IMR-90 (cell line): ENCODE data around the gene DNTTIP2. TPM values are rescaled to one million over a fixed set of nuclear protein-coding genes. Genes with fewer than 3 reads are reported as not detected.
"Not testable (repeated sequence)": the region's sequence is repeated elsewhere in the genome, so short reads cannot be mapped to it uniquely, and the experiment has no call there.

Experiments
- ATAC-seq: fragments of 200-7000 bp; cut with Tn5 transposase; 2 replicates; pipeline ENCODE4 v1.9.1; 2020; ENCODE audit warnings: low read depth, mild to moderate bottlenecking, moderate library complexity
- BruUV-seq: library from RNA; stranded (reverse); fragments of 400-500 nt; replicated peaks from 2 replicates; lab custom pipeline; 2021; lab: Mats Ljungman, UMichigan
- CTCF ChIA-PET: fragments of 300-600 bp; formaldehyde crosslinking; extraction: SDS; loops from one replicate; lab custom pipeline; 2021; ENCODE audit warnings: antibody characterized with exemption; lab: Yijun Ruan, JAX
- POLR2A ChIA-PET: fragments of 300-600 bp; sonication (Branson Sonifier 250); formaldehyde crosslinking; loops from one replicate; lab custom pipeline; 2022; ENCODE audit warnings: antibody characterized with exemption; ENCODE audit not compliant: unreplicated experiment; lab: Charles Lee
- DNase-seq: peaks from one replicate; pipeline ENCODE4 v3.0.0; 2013
- H2AFZ ChIP-seq: replicated peaks from 2 replicates; pipeline ENCODE3; 2013; ENCODE audit warnings: low read length, mild to moderate bottlenecking; ENCODE audit not compliant: poor library complexity
- H2AK5ac ChIP-seq: 2 replicates; pipeline ENCODE4 v1.6.1; 2013; ENCODE audit warnings: low read depth, low read length, inconsistent platforms
- H2AK9ac ChIP-seq: replicated peaks from 2 replicates; pipeline ENCODE3; 2013; ENCODE audit warnings: mild to moderate bottlenecking, low read depth, low read length, moderate library complexity; ENCODE audit not compliant: poor library complexity
- H2BK120ac ChIP-seq: 2 replicates; pipeline ENCODE4 v1.6.1; 2013; ENCODE audit warnings: low read depth, low read length, inconsistent platforms
- H2BK15ac ChIP-seq: 3 replicates; pipeline ENCODE4 v1.6.1; 2013; ENCODE audit warnings: low read depth, low read length, inconsistent platforms
- H2BK20ac ChIP-seq: 2 replicates; pipeline ENCODE4 v1.6.1; 2013; ENCODE audit warnings: low read depth, mild to moderate bottlenecking, inconsistent platforms, low read length, moderate library complexity
- H2BK5ac ChIP-seq: 2 replicates; pipeline ENCODE4 v1.6.1; 2013; ENCODE audit warnings: mild to moderate bottlenecking, low read depth, low read length, inconsistent platforms; ENCODE audit not compliant: poor library complexity, severe bottlenecking
- H3K14ac ChIP-seq: replicated peaks from 2 replicates; pipeline ENCODE4 v1.6.1; 2013; ENCODE audit warnings: low read depth, low read length, inconsistent platforms
- H3K18ac ChIP-seq: 2 replicates; pipeline ENCODE4 v1.6.1; 2013; ENCODE audit warnings: low read depth, low read length, control low read depth
- H3K23ac ChIP-seq: 2 replicates; pipeline ENCODE4 v1.6.1; 2013; ENCODE audit warnings: low read depth, low read length, inconsistent platforms
- H3K27ac ChIP-seq: 2 replicates; pipeline ENCODE4 v1.5.1; 2013; ENCODE audit warnings: mild to moderate bottlenecking, control low read depth, low read length; ENCODE audit not compliant: insufficient read depth
- H3K27me3 ChIP-seq: 2 replicates; pipeline ENCODE4 v1.6.1; 2013; ENCODE audit warnings: low read length; ENCODE audit not compliant: control insufficient read depth, insufficient read depth
- H3K36me3 ChIP-seq: 2 replicates; pipeline ENCODE4 v1.6.1; 2013; ENCODE audit warnings: low read length, mixed read lengths; ENCODE audit not compliant: control insufficient read depth, insufficient read depth
- H3K4ac ChIP-seq: 2 replicates; pipeline ENCODE4 v1.6.1; 2013; ENCODE audit warnings: low read depth, low read length, inconsistent platforms
- H3K4me1 ChIP-seq: 2 replicates; pipeline ENCODE4 v1.6.1; 2013; ENCODE audit warnings: low read length, mixed read lengths; ENCODE audit not compliant: control insufficient read depth, insufficient read depth
- H3K4me2 ChIP-seq: 2 replicates; pipeline ENCODE4 v1.6.1; 2013; ENCODE audit warnings: low read depth, mild to moderate bottlenecking, control low read depth, low read length, moderate library complexity
- H3K4me3 ChIP-seq: 2 replicates; pipeline ENCODE4 v1.5.1; 2013; ENCODE audit warnings: low read depth, mild to moderate bottlenecking, control low read depth, low read length, moderate library complexity; ENCODE audit not compliant: insufficient read depth
- H3K56ac ChIP-seq: 2 replicates; pipeline ENCODE4 v1.6.1; 2013; ENCODE audit warnings: low read length, inconsistent platforms; ENCODE audit not compliant: insufficient read depth; ENCODE audit errors: extremely low read depth
- H3K79me1 ChIP-seq, 2 experiments: 2 replicates each; pipeline ENCODE4 v1.6.1; 2013; ENCODE audit warnings: low read length in 2 of 2, inconsistent platforms in 1 of 2, low read depth in 1 of 2
- H3K9ac ChIP-seq: 2 replicates; pipeline ENCODE4 v1.6.1; 2013; ENCODE audit warnings: low read depth, low read length, control low read depth
- H3K9me1 ChIP-seq: 2 replicates; pipeline ENCODE4 v1.6.1; 2013; ENCODE audit warnings: low read length, inconsistent platforms; ENCODE audit not compliant: insufficient read depth
- H3K9me3 ChIP-seq: 2 replicates; pipeline ENCODE4 v1.6.1; 2013; ENCODE audit warnings: low read length; ENCODE audit not compliant: control insufficient read depth, insufficient read depth
- H4K20me1 ChIP-seq: 2 replicates; pipeline ENCODE4 v1.6.1; 2013; ENCODE audit warnings: low read length, inconsistent platforms; ENCODE audit not compliant: insufficient read depth
- H4K5ac ChIP-seq: 2 replicates; pipeline ENCODE4 v1.6.1; 2013; ENCODE audit warnings: mild to moderate bottlenecking, low read depth, low read length, control low read depth
- H4K8ac ChIP-seq, 2 experiments: 2 replicates each; pipeline ENCODE4 v1.6.1; 2013; ENCODE audit warnings: low read depth in 2 of 2, low read length in 2 of 2, control low read depth in 1 of 2, inconsistent platforms in 1 of 2
- H4K91ac ChIP-seq: 2 replicates; pipeline ENCODE4 v1.6.1; 2013; ENCODE audit warnings: low read depth, low read length, inconsistent platforms; ENCODE audit not compliant: insufficient read depth
- WGBS, 2 experiments: methylation state at CpG; one replicate each; pipeline versions ENCODE4 v1.1.5 to v1.1.7; 2013; ENCODE audit warnings: missing lambda C conversion rate in 2 of 2; ENCODE audit not compliant: insufficient read length in 1 of 2; ENCODE audit errors: extremely low coverage in 2 of 2; 5-methylcytosine and 5-hydroxymethylcytosine counted together
- dilution Hi-C: fragments of 300-500 bp; cut with HindIII; formaldehyde crosslinking; loops from one replicate; pipeline ENCODE4 v1.14.3; 2018; ENCODE audit warnings: low sequenced_read_pairs; ENCODE audit not compliant: unreplicated experiment
- in situ Hi-C: fragments of 300-500 bp; cut with MboI; formaldehyde crosslinking; loops from 3 replicates; pipeline ENCODE4 v1.14.3; 2019; ENCODE audit warnings: low sequenced_read_pairs, inconsistent platforms, mixed read lengths
- intact Hi-C: fragments of 100-400 bp; cut with micrococcal nuclease; formaldehyde crosslinking; loops from 2 replicates; pipeline ENCODE4 v1.10.0; 2022
- polyA plus RNA-seq, 3 experiments: library from polyadenylated mRNA; depleted of rRNA; stranded (reverse); fragments of >200 nt; gene quantifications; 2 replicates each; pipeline ENCODE4 v1.2.3, GENCODE V29; 2012; ENCODE audit warnings: low replicate concordance in 1 of 3
- total RNA-seq: library from RNA; depleted of rRNA; stranded (reverse); fragments of >200 nt; gene quantifications from 2 replicates; pipeline ENCODE4 v1.2.3, GENCODE V29; 2012

Gene DNTTIP2
- total and polyA plus RNA-seq, 2 of the 4 experiments (the other 2 are of a cell fraction), result 14.2 to 24.4 TPM

DNA sequence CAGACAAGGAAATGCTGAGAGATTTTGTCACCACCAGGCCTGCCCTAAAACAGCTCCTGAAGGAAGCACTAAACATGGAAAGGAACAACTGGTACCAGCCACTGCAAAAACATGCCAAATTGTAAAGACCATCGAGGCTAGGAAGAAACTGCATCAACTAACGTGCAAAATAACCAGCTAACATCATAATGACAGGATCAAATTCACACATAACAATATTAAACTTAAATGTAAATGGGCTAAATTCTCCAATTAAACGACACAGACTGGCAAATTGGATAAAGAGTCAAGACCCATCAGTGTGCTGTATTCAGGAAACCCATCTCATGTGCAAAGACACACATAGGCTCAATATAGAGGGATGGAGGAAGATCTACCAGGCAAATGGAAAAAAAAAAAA, 21.4 kb downstream of the DNTTIP2 start:
- H2BK15ac ChIP-seq, H2BK5ac ChIP-seq, DNase-seq, ATAC-seq, H3K56ac ChIP-seq, BruUV-seq, H3K9ac ChIP-seq, H3K18ac ChIP-seq, H3K4me3 ChIP-seq, H2AK5ac ChIP-seq, H4K20me1 ChIP-seq, H3K4me2 ChIP-seq, H4K5ac ChIP-seq, H2BK120ac ChIP-seq, H3K4me1 ChIP-seq, H3K79me1 ChIP-seq, H4K8ac ChIP-seq, H3K23ac ChIP-seq, H2BK20ac ChIP-seq, H3K27ac ChIP-seq, H3K9me3 ChIP-seq, H2AK9ac ChIP-seq, CTCF ChIA-PET, H3K9me1 ChIP-seq, H3K14ac ChIP-seq, H3K27me3 ChIP-seq, H3K36me3 ChIP-seq, intact Hi-C loops, dilution Hi-C loops, POLR2A ChIA-PET, H2AFZ ChIP-seq, H3K4ac ChIP-seq, H4K91ac ChIP-seq: not testable (repeated sequence)
- WGBS, 2 experiments, result no CpG with 5 or more reads among the region's 3 CpGs
- in situ Hi-C loops, result loop anchor here (25.0 kb wide), 1 partner anchor 845 kb away; no protein-coding TSS in a partner anchor

DNA sequence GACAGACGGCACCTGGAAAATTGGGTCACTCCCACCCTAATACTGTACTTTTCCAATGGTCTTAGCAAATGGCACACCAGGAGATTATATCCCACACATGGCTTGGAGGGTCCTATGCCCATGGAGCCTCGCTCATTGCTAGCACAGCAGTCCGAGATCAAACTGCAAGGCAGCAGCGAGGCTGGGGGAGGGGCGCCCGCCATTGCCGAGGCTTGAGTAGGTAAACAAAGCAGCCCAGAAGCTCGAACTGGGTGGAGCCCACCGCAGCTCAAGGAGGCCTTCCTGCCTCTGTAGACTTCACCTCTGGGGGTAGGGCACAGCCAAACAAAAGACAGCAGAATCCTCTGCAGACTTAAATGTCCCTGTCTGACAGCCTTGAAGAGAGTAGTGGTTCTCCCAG, 23.0 kb downstream of the DNTTIP2 start:
- H2AK9ac ChIP-seq, POLR2A ChIA-PET, H4K8ac ChIP-seq, H3K56ac ChIP-seq, H2BK5ac ChIP-seq, H4K20me1 ChIP-seq, H3K18ac ChIP-seq, DNase-seq, H3K9me1 ChIP-seq, ATAC-seq, H2BK15ac ChIP-seq, H3K4ac ChIP-seq, H2BK120ac ChIP-seq, H3K36me3 ChIP-seq, H3K23ac ChIP-seq, H3K79me1 ChIP-seq, H2BK20ac ChIP-seq, CTCF ChIA-PET, dilution Hi-C loops, H2AFZ ChIP-seq, H3K9ac ChIP-seq, H4K91ac ChIP-seq, intact Hi-C loops, H3K4me3 ChIP-seq, BruUV-seq, H3K27ac ChIP-seq, H3K9me3 ChIP-seq, H3K4me2 ChIP-seq, H2AK5ac ChIP-seq, H3K4me1 ChIP-seq, H3K14ac ChIP-seq, H3K27me3 ChIP-seq, H4K5ac ChIP-seq: not testable (repeated sequence)
- in situ Hi-C loops, result loop anchor here (25.0 kb wide), 1 partner anchor 844 kb away; no protein-coding TSS in a partner anchor
- 80% methylated on average over 1 of the region's 9 CpGs; no CpG with 5 or more reads in 1 of the 2 experiments for WGBS, 2 experiments
